BJ (cell line): ENCODE data around the gene CPED1. TPM values are rescaled to one million over a fixed set of nuclear protein-coding genes. Genes with fewer than 3 reads are reported as not detected.

ENCODE experiments used
- CTCF ChIA-PET: fragments of 350-600 bp; formaldehyde crosslinking; extraction: SDS; loops from one replicate; lab custom pipeline; 2021; ENCODE audit warnings: antibody characterized with exemption, inconsistent platforms; lab: Yijun Ruan, JAX
- POLR2A ChIA-PET: fragments of 300-600 bp; sonication (Branson Sonifier 250); formaldehyde crosslinking; extraction: SDS; loops from one replicate; lab custom pipeline; 2021; ENCODE audit warnings: antibody characterized with exemption; lab: Charles Lee
- DNase-seq: peaks from one replicate; pipeline ENCODE4 v3.0.0-alpha.2; 2011; ENCODE audit warnings: low read depth
- H3K27me3 ChIP-seq: 2 replicates; pipeline ENCODE4 v1.6.0; 2011; ENCODE audit warnings: low read length; ENCODE audit not compliant: control insufficient read depth, insufficient read depth
- H3K36me3 ChIP-seq: 2 replicates; pipeline ENCODE4 v1.5.1; 2011; ENCODE audit warnings: low read length; ENCODE audit not compliant: control insufficient read depth, insufficient read depth
- H3K4me3 ChIP-seq: 2 replicates; pipeline ENCODE4 v1.5.1; 2011; ENCODE audit warnings: low read depth, mild to moderate bottlenecking, control low read depth, low read length
- CTCF ChIP-seq: IDR thresholded peaks from 2 replicates; pipeline ENCODE4 v1.5.1; 2011; ENCODE audit warnings: low read depth, mild to moderate bottlenecking, control low read depth, inconsistent platforms, low read length, moderate library complexity; ENCODE audit not compliant: insufficient read depth
- polyA plus RNA-seq: library from polyadenylated mRNA; depleted of rRNA; stranded (reverse); fragments of >200 nt; gene quantifications from 2 replicates; pipeline ENCODE4 v1.2.3, GENCODE V29; 2011

CPED1 gene
- polyA plus RNA-seq, 1 experiment: 18.3 TPM

GRCh38 chr7:121151774-121152221, 163.3 kb downstream of the CPED1 start:
- DNase-seq: no peak
- Histone ChIP-seq H3K27me3 (no peaks in the 10 kb centered on the region), H3K4me3 (no peak overlapping the region), H3K36me3 (no peaks in the 10 kb centered on the region)
- TF ChIP-seq CTCF: no peak
- POLR2A ChIA-PET: no interaction called here
- CTCF ChIA-PET: interaction anchor here (0.6 kb wide), 1 partner anchor 8 kb away, joined by 3 read pairs; no protein-coding TSS in a partner anchor

- no peak for TF ChIP-seq CTCF
- CTCF ChIA-PET: interaction anchor here (0.6 kb wide), 1 partner anchor 79 kb away, joined by 3 read pairs; no protein-coding TSS in a partner anchor
- H3K36me3 ChIP-seq: no peaks in the 10 kb centered on the region
- POLR2A ChIA-PET: no interaction called here
- H3K4me3 ChIP-seq: no peak overlapping the region
- DNase-seq: no peak
- H3K27me3 ChIP-seq: no peaks in the 10 kb centered on the region
Measured at GRCh38 chr7:121153411-121153810, 164.9 kb downstream of the CPED1 start.

- POLR2A ChIA-PET: no interaction called here
- CTCF ChIA-PET: interaction anchor here (0.6 to 1.2 kb wide), 2 partner anchors 33 to 79 kb away, joined by 3 read pairs; no protein-coding TSS in a partner anchor
- no peak for DNase-seq
- no peaks in the 10 kb centered on the region for H3K36me3 ChIP-seq
- no peaks in the 10 kb centered on the region for H3K27me3 ChIP-seq
- no peak overlapping the region for H3K4me3 ChIP-seq
- TF ChIP-seq CTCF: no peak
Measured at GRCh38 chr7:121153995-121154394, 165.5 kb downstream of the CPED1 start.

- no peak overlapping the region for H3K4me3 ChIP-seq
- POLR2A ChIA-PET: no interaction called here
- no peaks in the 10 kb centered on the region for H3K36me3 ChIP-seq
- TF ChIP-seq CTCF: no peak
- DNase-seq: no peak
- CTCF ChIA-PET: no interaction called here
- H3K27me3 ChIP-seq: no peaks in the 10 kb centered on the region
Measured at GRCh38 chr7:121156825-121157224, 168.3 kb downstream of the CPED1 start.

GRCh38 chr7:121157341-121157751, 168.8 kb downstream of the CPED1 start:
- CTCF ChIA-PET: no interaction called here
- DNase-seq: no peak
- TF ChIP-seq CTCF: no peak
- POLR2A ChIA-PET: no interaction called here
- H3K36me3 ChIP-seq: no peaks in the 10 kb centered on the region
- no peaks in the 10 kb centered on the region for H3K27me3 ChIP-seq
- no peak overlapping the region for H3K4me3 ChIP-seq
